Mesenchymal stem cell (in vitro differentiated cells and primary cell): Measurements from ENCODE around the gene NACC1.
"Not testable (repeated sequence)": the region's sequence is repeated elsewhere in the genome, so short reads cannot be mapped to it uniquely, and the experiment has no call there.

Experiments
- DNase-seq: peaks from one replicate; pipeline ENCODE4 v3.0.0-alpha.2; 2013
- H2AFZ ChIP-seq: one replicate; pipeline ENCODE4 v1.6.1; 2013; ENCODE audit warnings: low read depth, mild to moderate bottlenecking, control low read depth, inconsistent platforms, low read length, moderate library complexity
- H2AK5ac ChIP-seq: 2 replicates; pipeline ENCODE4 v1.6.1; 2013; ENCODE audit warnings: low read length, moderate library complexity, mild to moderate bottlenecking, inconsistent platforms; ENCODE audit not compliant: severe bottlenecking
- H2BK120ac ChIP-seq: one replicate; pipeline ENCODE4 v1.6.1; 2013; ENCODE audit warnings: low read depth, mild to moderate bottlenecking, inconsistent platforms, low read length, moderate library complexity
- H2BK12ac ChIP-seq, 2 experiments: one replicate each; pipeline ENCODE4 v1.6.1; 2013; ENCODE audit warnings: inconsistent platforms in 2 of 2, low read length in 2 of 2, mild to moderate bottlenecking in 2 of 2, moderate library complexity in 2 of 2, control low read depth in 1 of 2
- H2BK15ac ChIP-seq: one replicate; pipeline ENCODE4 v1.6.1; 2013; ENCODE audit warnings: mild to moderate bottlenecking, low read depth, inconsistent platforms; ENCODE audit not compliant: poor library complexity, severe bottlenecking
- H2BK5ac ChIP-seq: 2 replicates; pipeline ENCODE4 v1.6.1; 2013; ENCODE audit warnings: low read depth, mild to moderate bottlenecking, low read length, control low read depth, inconsistent platforms; ENCODE audit not compliant: poor library complexity, severe bottlenecking
- H3K14ac ChIP-seq, 2 experiments: one replicate each; pipeline ENCODE4 v1.6.1; 2013; ENCODE audit warnings: inconsistent platforms in 2 of 2, low read length in 2 of 2, control low read depth in 1 of 2, mild to moderate bottlenecking in 1 of 2, moderate library complexity in 1 of 2
- H3K18ac ChIP-seq, 2 experiments: one replicate each; pipeline ENCODE4 v1.6.1; 2013; ENCODE audit warnings: inconsistent platforms in 2 of 2, low read length in 2 of 2, control low read depth in 1 of 2, low read depth in 1 of 2, mild to moderate bottlenecking in 1 of 2
- H3K23ac ChIP-seq, 2 experiments: one replicate each; pipeline ENCODE4 v1.6.1; 2013; ENCODE audit warnings: inconsistent platforms in 2 of 2, low read length in 2 of 2, mild to moderate bottlenecking in 2 of 2, moderate library complexity in 2 of 2, control low read depth in 1 of 2
- H3K27ac ChIP-seq: 2 replicates; pipeline ENCODE4 v1.5.1; 2013; ENCODE audit warnings: mild to moderate bottlenecking, moderate library complexity, low read length, control low read depth, inconsistent platforms; ENCODE audit not compliant: poor library complexity, severe bottlenecking
- H3K27me3 ChIP-seq, 2 experiments: 2 replicates each; pipeline versions ENCODE4 v1.6.1 to v1.7.0; 2013; ENCODE audit warnings: low read length in 2 of 2, mild to moderate bottlenecking in 2 of 2, moderate library complexity in 2 of 2, control low read depth in 1 of 2, inconsistent platforms in 1 of 2; ENCODE audit not compliant: control insufficient read depth in 1 of 2, insufficient read depth in 1 of 2
- H3K36me3 ChIP-seq, 2 experiments: 2 replicates each; pipeline versions ENCODE4 v1.6.1 to v1.7.0; 2013; ENCODE audit warnings: low read length in 2 of 2, control low read depth in 1 of 2, inconsistent platforms in 1 of 2, low read depth in 1 of 2, mild to moderate bottlenecking in 1 of 2; ENCODE audit not compliant: insufficient read depth in 2 of 2, control insufficient read depth in 1 of 2
- H3K4ac ChIP-seq, 2 experiments: one replicate each; pipeline ENCODE4 v1.6.1; 2013; ENCODE audit warnings: inconsistent platforms in 2 of 2, low read length in 2 of 2, mild to moderate bottlenecking in 2 of 2, moderate library complexity in 2 of 2, control low read depth in 1 of 2, low read depth in 1 of 2
- H3K4me1 ChIP-seq: 2 replicates; pipeline ENCODE4 v1.6.1; 2013; ENCODE audit warnings: low read depth, low read length, control low read depth; ENCODE audit not compliant: control insufficient read depth, insufficient read depth
- H3K4me2 ChIP-seq: 2 replicates; pipeline ENCODE4 v1.6.1; 2013; ENCODE audit warnings: low read length, mild to moderate bottlenecking, inconsistent platforms; ENCODE audit not compliant: poor library complexity, severe bottlenecking
- H3K4me3 ChIP-seq, 2 experiments: 2 replicates each; pipeline versions ENCODE4 v1.5.1 to v1.7.0; 2013; ENCODE audit warnings: low read length in 2 of 2, mild to moderate bottlenecking in 2 of 2, control low read depth in 1 of 2, low read depth in 1 of 2; ENCODE audit not compliant: insufficient read depth in 1 of 2
- H3K79me1 ChIP-seq: replicated peaks from 2 replicates; pipeline ENCODE4 v1.6.1; 2013; ENCODE audit warnings: mild to moderate bottlenecking, control low read depth, low read length, inconsistent platforms; ENCODE audit not compliant: poor library complexity, severe bottlenecking
- H3K9ac ChIP-seq: 2 replicates; pipeline ENCODE4 v1.7.0; 2013; ENCODE audit warnings: mild to moderate bottlenecking, low read length, moderate library complexity
- H3K9me3 ChIP-seq: 2 replicates; pipeline ENCODE4 v1.7.0; 2013; ENCODE audit warnings: mild to moderate bottlenecking, low read length; ENCODE audit not compliant: control insufficient read depth
- H4K8ac ChIP-seq: one replicate; pipeline ENCODE4 v1.6.1; 2013; ENCODE audit warnings: inconsistent platforms, mild to moderate bottlenecking, low read length, moderate library complexity
- H4K91ac ChIP-seq: one replicate; pipeline ENCODE4 v1.6.1; 2013; ENCODE audit warnings: mild to moderate bottlenecking, low read length, inconsistent platforms
- WGBS: methylation state at CpG from one replicate; pipeline ENCODE4 v1.1.7; 2013; ENCODE audit warnings: mixed read lengths; 5-methylcytosine and 5-hydroxymethylcytosine counted together

NACC1 gene

GRCh38 chr19:13164343-13165161 lies 46.5 kb downstream of the NACC1 start:
- Histone ChIP-seq H2AFZ (peak overlapping the region; percentile 36), H3K9ac (peak overlapping the region; percentile 88), H3K4me3 (peak overlapping the region in 1 of 2 experiments; percentile 58), H3K18ac (peak overlapping the region; percentile 96 to 97), H4K8ac (peak overlapping the region; percentile 99), H2AK5ac (peak overlapping the region; percentile 97), H3K4me1 (peaks cover 32% of the 10 kb centered on the region), H3K27me3 (no peaks in the 10 kb centered on the region), H2BK12ac (peak overlapping the region; percentile 98), H3K9me3 (no peaks in the 10 kb centered on the region), H3K27ac (peak overlapping the region; percentile 98), H3K36me3 (no peaks in the 10 kb centered on the region), H2BK15ac (peak overlapping the region; percentile 100), H3K4me2 (peak overlapping the region; percentile 71), H3K4ac (peak overlapping the region; percentile 97 to 100), H3K14ac (peak overlapping the region in 1 of 2 experiments; percentile 68), H4K91ac (peak overlapping the region; percentile 100), H3K79me1 (peaks cover 2% of the 10 kb centered on the region), H3K23ac (peak overlapping the region; percentile 43 to 73), H2BK120ac (peak overlapping the region; percentile 100), H2BK5ac (peak overlapping the region; percentile 83)
- DNase-seq, result peak; percentile 65
- 5% methylated on average over 19 of the region's 19 CpGs for WGBS

GRCh38 chr19:13165162-13165997 lies 47.3 kb downstream of the NACC1 start:
- Histone ChIP-seq H3K27me3 (no peaks in the 10 kb centered on the region), H2BK5ac (peak overlapping the region; percentile 83), H2AK5ac (peak overlapping the region; percentile 93), H3K4ac (peak overlapping the region; percentile 97 to 100), H3K4me2 (no peak overlapping the region), H2BK12ac (peak overlapping the region; percentile 98), H3K18ac (peak overlapping the region; percentile 96 to 97), H4K91ac (peak overlapping the region; percentile 100), H3K4me3 (no peak overlapping the region), H3K9ac (peak overlapping the region; percentile 88), H3K9me3 (no peaks in the 10 kb centered on the region), H2BK15ac (peak overlapping the region; percentile 70), H3K14ac (peak overlapping the region in 1 of 2 experiments; percentile 77), H3K27ac (peak overlapping the region; percentile 98), H3K23ac (peak overlapping the region in 1 of 2 experiments; percentile 34), H3K36me3 (no peaks in the 10 kb centered on the region), H2BK120ac (peak overlapping the region; percentile 100), H4K8ac (peak overlapping the region; percentile 99), H3K4me1 (peaks cover 37% of the 10 kb centered on the region), H3K79me1 (peaks cover 2% of the 10 kb centered on the region), H2AFZ (no peak overlapping the region)
- WGBS, result 66% methylated on average over 19 of the region's 19 CpGs
- peak; percentile 89 for DNase-seq

GRCh38 chr19:13166151-13166550 lies 48.1 kb downstream of the NACC1 start:
- Histone ChIP-seq H2AK5ac (peak overlapping the region; percentile 11), H3K4me1 (peaks cover 39% of the 10 kb centered on the region), H3K4ac (peak overlapping the region in 1 of 2 experiments; percentile 13), H2BK12ac (peak overlapping the region in 1 of 2 experiments; percentile 49)
- not testable (repeated sequence) for H3K79me1 ChIP-seq, H3K36me3 ChIP-seq, H3K9ac ChIP-seq, H4K8ac ChIP-seq, DNase-seq, H3K27ac ChIP-seq, H3K18ac ChIP-seq, H2AFZ ChIP-seq, H2BK15ac ChIP-seq, H3K4me2 ChIP-seq, H2BK5ac ChIP-seq, H3K4me3 ChIP-seq, H3K27me3 ChIP-seq, H2BK120ac ChIP-seq, H4K91ac ChIP-seq, H3K9me3 ChIP-seq, H3K14ac ChIP-seq, H3K23ac ChIP-seq
- WGBS, result 100% methylated on average over 3 of the region's 3 CpGs

- peak; percentile 80 for DNase-seq
- H2BK5ac ChIP-seq, result no peak overlapping the region
Measured at GRCh38 chr19:13169769-13170168, 51.7 kb downstream of the NACC1 start.

More at GRCh38 chr19:13169769-13170168, 51.7 kb downstream of the NACC1 start:
- H3K23ac ChIP-seq, result no peak overlapping the region
- no peaks in the 10 kb centered on the region for H3K27me3 ChIP-seq
- no peak overlapping the region for H3K4me3 ChIP-seq
- H4K91ac ChIP-seq, result peak overlapping the region; percentile 20
- peak overlapping the region; percentile 34 to 48 for H3K4ac ChIP-seq
- H2AFZ ChIP-seq, result no peak overlapping the region
- H3K9me3 ChIP-seq, result no peaks in the 10 kb centered on the region
- H3K4me2 ChIP-seq, result no peak overlapping the region
- WGBS, result 43% methylated on average over 5 of the region's 5 CpGs
- peaks cover 2% of the 10 kb centered on the region for H3K79me1 ChIP-seq
- H3K14ac ChIP-seq, result no peak overlapping the region
- H2BK12ac ChIP-seq, result peak overlapping the region; percentile 20 to 98
- no peaks in the 10 kb centered on the region for H3K36me3 ChIP-seq
- peak overlapping the region; percentile 58 for H2AK5ac ChIP-seq
- H2BK120ac ChIP-seq, result peak overlapping the region; percentile 15
- peak overlapping the region; percentile 57 for H4K8ac ChIP-seq
- H3K4me1 ChIP-seq, result peaks cover 36% of the 10 kb centered on the region
- no peak overlapping the region for H3K27ac ChIP-seq
- peak overlapping the region; percentile 57 for H3K9ac ChIP-seq
- H2BK15ac ChIP-seq, result no peak overlapping the region
- H3K18ac ChIP-seq, result peak overlapping the region; percentile 1 to 23
